Measurements from ENCODE around the gene SRSF8.

DNA sequence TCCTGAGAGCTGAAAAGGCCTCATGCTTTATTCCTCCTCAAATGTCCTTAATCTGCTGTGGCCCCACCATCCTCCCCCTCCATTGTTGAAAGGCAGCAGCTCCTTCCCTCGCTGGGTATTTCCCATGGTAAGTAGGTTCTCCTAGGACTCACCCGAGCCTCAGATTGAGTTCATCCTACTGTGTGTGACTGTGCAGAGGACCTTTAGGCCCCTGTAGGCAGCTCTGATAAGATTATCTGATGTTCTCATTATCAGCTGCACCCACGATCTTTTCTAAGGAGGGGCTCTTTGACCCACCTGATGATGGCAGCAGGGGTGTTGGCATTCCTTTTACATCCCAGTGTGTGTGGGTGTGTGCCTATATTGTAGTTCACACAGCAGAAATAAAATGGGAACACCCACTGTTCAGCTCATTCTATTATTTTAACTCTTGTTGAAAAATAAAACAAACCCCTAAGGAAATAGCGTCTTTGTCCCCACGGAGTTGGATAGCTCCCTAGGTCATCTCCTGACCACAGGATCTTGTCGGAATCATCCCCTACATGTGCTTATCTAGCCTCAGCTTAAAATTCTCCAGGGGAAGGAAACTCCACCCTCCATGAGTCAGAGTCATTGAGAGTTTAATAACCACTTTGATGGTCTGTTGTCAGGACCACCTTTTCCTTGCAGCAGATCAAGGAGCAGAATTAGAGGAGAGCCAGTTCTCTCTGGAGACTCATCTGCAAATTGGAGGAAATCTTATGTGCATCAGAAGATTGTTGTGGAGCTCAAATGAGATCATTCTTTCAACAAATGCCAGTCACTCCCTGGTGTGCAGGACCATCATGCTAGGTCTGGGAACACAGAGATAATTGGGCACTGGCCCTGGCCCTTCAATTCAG is 42.2 kb downstream of the SRSF8 start:
- TF ChIP-seq, protein P1, sequence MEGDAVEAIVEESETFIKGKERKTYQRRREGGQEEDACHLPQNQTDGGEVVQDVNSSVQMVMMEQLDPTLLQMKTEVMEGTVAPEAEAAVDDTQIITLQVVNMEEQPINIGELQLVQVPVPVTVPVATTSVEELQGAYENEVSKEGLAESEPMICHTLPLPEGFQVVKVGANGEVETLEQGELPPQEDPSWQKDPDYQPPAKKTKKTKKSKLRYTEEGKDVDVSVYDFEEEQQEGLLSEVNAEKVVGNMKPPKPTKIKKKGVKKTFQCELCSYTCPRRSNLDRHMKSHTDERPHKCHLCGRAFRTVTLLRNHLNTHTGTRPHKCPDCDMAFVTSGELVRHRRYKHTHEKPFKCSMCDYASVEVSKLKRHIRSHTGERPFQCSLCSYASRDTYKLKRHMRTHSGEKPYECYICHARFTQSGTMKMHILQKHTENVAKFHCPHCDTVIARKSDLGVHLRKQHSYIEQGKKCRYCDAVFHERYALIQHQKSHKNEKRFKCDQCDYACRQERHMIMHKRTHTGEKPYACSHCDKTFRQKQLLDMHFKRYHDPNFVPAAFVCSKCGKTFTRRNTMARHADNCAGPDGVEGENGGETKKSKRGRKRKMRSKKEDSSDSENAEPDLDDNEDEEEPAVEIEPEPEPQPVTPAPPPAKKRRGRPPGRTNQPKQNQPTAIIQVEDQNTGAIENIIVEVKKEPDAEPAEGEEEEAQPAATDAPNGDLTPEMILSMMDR (IDR thresholded peaks at IDR 0.05; ENCODE audit: low read depth, low read length, poor library complexity, severe bottlenecking): no peak
- TF ChIP-seq EZH2phosphoT487 (IDR thresholded peaks at IDR 0.05; ENCODE audit: borderline replicate concordance, low read length): no peak

All from DOHH2 (cell line).